Adipose tissue (tissue), 3 donors: ENCODE data around the gene CEP135. TPM values are rescaled to one million over a fixed set of nuclear protein-coding genes. Genes with fewer than 3 reads are reported as not detected.

ENCODE experiments used
- H3K27ac ChIP-seq: one replicate; pipeline ENCODE4 v1.5.1; 2013; ENCODE audit warnings: low read depth, low read length
- WGBS, 3 donors: extraction: QIAGEN DNeasy Blood & Tissue Kit; methylation state at CpG; one replicate each; pipeline ENCODE4 v1.1.7; 2013; 5-methylcytosine and 5-hydroxymethylcytosine counted together
- polyA plus RNA-seq, 3 donors: library from polyadenylated mRNA; stranded (reverse); fragments of 200-250 nt; gene quantifications; one replicate each; pipeline ENCODE4 v1.2.3, GENCODE V29; 2013
- donor health status: healthy with polysubstance abuse.
- donor health status: Bipolar disorder and iron deficiency.
- donor health status: healthy.

CEP135 gene
- polyA plus RNA-seq, 3 donors = 1.1 to 2.1 (median 1.9) TPM

DNA sequence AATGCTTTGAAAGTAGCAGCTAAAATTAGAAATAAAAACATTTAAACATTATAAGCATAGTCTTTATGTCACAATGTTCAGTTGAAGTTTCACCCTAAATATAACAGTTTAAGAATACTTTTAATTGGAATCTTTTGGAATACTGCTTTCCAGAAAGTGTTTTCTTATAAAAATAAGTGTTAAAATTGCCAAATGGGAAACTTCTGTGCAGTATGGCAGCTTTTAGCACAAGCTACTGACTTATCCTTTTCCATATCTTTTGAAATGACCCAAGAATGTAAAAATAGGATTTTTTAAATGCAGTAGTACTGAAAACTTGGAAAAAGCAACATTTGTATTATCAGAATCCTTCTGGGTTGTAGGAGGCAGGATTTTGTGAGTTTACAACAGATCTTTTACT lies 34.2 kb downstream of the CEP135 start:
- no peak overlapping the region for H3K27ac ChIP-seq

DNA sequence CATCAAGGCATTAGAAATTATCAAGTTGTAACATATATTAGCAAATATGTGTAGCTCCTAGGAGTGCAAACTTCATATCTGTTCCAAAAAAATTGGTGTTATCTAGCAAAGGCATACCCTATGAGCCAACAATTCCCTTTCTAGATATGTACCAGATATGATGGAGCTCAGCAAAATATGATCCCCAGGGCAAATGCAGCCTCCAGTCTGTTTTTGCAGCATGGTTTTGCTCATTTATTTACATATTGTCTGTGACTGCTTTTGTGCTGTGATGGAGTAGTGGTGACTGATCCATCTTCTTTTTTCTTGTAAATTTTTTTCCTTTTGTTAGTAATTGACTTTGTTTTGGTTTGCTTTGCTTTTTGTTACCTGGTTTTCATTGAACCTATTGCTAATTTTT lies 41.0 kb downstream of the CEP135 start:
- no peak overlapping the region for H3K27ac ChIP-seq

DNA sequence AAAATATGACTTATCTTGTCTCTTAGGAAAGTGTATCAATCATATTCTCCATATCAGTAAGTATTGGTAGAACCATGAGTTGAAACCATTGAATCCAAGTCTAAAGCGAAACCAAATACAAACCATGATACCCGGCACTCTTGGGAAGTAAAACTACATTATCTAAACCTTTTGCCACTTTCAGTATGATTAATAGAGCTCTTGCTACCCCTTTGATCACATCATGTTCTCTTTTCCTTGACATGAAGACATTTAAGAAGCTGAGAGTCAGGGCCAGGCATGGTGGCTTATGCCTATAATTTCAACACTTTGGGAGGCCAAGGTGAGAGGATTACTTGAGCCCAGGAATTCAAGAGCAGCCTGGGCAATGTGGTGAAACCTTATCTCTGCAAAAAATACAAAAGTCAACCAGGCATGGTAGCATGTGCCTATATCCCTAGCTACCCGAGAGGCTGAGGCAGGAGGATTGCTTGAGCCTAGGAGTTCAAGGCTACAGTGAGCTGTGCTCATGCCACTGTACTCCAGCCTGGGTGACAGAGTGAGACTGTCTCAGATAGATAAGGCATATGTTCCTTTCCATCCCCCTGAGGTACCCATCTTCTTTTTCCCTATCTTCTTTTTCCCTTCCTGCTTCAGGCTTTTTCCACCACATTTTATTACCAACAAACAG lies 45.4 kb downstream of the CEP135 start:
- 89 to 91% (median 90%) methylated on average over 3 of the region's 3 CpGs for WGBS, 3 donors
- H3K27ac ChIP-seq = no peak overlapping the region

DNA sequence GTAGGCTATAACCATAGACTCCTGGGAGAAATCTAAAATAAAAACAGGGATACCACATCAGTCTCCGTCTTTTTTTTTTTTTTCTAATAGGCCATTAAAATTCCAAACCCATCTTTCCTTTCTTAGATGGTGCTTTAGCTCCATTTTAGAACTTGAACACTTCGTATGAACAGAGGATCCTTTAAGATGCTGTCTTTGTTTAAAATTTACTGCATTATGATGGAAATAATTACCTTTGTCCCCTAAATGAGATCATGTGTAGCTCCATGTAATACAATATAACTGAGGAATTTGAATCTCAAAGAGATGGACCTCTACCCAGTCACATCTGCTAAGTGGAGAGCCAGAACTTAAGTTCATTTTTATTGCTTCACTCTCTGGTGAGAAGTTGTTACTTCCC lies 47.9 kb downstream of the CEP135 start:
- WGBS, 3 donors = 91 to 92% (median 92%) methylated on average over 2 of the region's 2 CpGs

DNA sequence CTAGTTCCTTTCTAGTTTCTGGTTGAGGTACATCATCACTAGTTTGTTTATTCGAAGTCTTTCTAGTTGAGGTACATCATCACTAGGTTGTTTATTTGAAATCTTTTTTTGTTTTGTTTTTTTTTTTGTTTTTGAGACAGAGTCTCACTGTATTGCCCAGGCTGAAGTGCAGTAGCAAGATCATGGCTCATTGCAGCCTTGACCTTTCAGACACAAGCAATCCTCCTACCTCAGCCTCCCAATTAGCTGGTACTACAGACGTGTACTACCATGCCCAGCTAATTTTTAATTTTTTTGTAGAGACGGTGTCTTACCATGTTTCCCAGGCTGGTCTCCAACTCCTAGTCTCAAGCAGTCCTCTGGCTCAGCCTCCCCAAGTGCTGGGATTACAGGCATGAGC lies 54.9 kb downstream of the CEP135 start:
- no peak overlapping the region for H3K27ac ChIP-seq
- WGBS, 3 donors = 96 to 100% (median 96%) methylated on average over 3 of the region's 3 CpGs

More for the DNA sequence above, 47.9 kb downstream of the CEP135 start:
- no peak overlapping the region for H3K27ac ChIP-seq

DNA sequence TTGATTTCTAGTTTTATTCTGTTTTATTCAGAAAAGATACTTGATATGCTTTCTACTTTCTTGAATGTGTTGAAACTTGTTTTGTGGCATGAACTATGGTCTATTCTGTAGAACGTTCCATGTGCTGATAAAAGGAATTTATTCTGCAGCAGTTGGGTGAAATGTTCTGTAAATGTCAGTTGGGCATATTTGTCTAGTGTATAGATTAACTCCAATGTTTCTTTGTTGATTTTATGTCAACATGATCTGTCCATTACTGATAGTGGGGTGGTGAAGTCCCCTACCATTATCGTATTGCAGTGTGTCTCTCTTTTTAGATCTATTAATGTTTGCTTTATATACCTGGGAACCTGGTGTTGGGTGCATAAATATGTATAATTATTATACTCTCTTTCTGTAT lies 55.5 kb downstream of the CEP135 start:
- no peak overlapping the region for H3K27ac ChIP-seq
- 48 to 96% (median 88%) methylated on average over 2 of the region's 2 CpGs for WGBS, 3 donors

DNA sequence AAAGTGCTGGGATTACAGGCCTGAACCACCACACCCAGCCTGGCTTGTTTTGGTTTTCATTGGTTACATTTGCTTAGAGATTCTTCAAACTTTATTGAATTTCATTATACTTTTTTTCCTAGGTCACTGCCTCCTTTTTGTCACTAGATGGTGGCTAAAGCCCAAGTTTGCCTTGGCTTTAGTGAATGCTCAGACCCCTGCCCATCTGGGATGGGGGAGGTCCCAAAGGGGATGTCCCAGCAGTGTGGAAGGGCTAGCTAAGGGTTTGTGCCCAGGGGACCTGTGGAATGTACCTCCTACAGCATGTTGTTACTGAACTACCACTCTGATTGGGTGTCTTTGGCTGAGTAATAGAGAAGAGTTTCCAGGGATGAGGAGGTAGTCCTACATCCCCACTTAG lies 58.4 kb downstream of the CEP135 start:
- no peak overlapping the region for H3K27ac ChIP-seq

DNA sequence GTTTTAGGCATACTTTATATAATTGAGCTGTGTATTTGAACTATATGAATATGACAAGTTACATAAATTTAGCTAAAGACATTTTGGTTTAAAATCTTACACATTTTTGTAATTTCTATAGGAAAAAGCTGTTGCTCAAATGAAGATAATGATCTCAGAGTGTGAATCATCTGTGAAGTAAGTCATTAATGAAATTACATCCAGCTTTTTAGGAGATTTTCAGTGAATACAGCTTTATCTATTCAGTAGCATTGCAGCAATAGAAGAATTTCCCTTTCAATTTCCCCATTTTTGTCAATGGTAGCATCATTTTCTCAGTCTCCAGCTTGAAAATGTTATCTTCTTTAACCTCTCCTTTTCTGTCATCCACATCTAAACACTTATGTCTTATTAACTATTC lies 59.5 kb downstream of the CEP135 start:
- no peak overlapping the region for H3K27ac ChIP-seq

DNA sequence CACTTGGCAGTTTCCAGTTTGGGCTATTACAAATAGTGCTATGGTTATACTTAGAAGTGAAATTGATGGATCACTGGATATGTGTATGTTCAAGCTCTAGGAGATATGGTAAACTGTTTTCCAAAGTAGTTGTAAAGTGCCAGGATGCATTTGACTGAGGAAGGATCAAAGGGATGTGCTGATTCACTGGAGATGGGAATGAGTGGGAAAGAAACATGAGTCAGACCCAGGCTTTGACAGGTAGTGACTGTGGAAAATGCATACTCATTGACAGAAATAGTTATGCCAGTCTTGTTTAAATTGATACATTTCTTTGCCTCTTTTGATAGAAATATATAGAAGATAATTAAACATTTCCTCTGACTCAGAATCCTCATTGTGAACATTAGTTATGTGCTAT lies 77.9 kb downstream of the CEP135 start:
- H3K27ac ChIP-seq = no peak overlapping the region

DNA sequence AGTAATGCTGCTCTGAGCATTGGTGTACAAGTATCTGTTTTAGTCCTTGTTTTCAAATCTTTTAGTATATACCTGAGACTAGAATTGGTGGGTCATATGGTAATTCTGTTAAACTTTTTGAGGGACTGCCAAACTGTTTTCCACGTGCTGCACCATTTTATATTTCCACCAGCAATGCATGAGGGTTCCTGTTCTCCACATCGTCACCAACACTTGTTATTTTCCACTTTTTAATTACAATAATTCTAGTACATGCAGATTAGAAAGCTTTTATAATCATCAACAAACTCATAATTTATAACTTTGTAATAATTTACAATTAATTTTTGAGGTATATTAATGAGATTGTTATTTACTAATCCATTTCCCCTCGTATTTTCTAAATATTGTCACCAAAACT lies 79.4 kb downstream of the CEP135 start:
- 97 to 100% (median 100%) methylated on average over 3 of the region's 3 CpGs for WGBS, 3 donors
- H3K27ac ChIP-seq = no peak overlapping the region

DNA sequence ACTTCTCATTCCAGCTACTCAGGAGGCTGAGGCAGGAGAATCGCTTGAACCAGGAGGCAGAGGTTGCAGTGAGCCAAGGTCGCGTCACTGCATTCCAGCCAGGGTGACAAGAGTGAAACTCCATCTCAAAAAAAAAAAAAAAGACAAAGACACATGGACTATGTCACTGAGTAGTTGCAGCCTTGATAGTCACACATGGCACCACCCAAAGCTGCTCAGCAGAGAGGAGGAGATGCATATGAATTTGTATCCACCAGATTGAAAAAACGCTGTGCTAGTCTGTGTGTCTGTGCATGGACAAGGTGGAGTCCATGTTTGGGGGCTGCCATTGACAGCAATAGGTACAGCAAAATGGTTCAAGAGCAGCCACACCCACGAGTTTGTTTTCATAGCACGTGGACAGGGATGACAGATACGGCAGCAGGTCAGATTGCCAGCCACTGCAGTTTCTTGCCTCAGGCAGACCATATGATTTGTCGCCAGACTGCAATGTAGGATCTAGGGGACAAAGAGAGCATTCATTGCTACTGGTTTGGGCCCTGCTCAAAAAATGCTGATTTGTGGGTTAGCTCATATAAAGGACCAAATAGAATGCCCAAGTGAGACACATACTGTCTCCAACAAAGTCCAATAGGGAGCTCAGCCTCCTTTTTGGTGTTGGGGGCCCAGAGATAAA lies 89.9 kb downstream of the CEP135 start:
- H3K27ac ChIP-seq = no peak overlapping the region
- WGBS, 3 donors = 65 to 88% (median 88%) methylated on average over 8 of the region's 8 CpGs

DNA sequence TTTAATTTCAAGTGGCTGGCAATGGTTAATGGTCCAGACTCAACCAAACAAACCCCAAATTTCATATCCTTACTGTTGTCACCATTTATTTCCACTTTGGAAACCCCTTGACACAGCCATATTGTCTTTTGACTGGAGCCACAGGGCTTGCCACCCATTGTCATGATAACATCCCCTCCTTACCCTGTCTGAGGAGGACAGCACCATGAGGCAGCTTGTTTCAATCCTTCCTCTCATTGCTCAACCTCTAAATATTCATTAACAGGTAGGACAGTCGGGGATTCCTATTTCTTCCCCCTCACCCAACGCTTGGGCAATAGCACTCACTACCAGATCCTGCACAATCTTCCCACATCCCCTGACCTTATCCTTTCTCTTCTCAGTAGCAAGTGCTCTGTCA lies 92.1 kb downstream of the CEP135 start:
- H3K27ac ChIP-seq = no peak overlapping the region
- WGBS, 3 donors = 44 to 60% (median 50%) methylated on average over 2 of the region's 2 CpGs

DNA sequence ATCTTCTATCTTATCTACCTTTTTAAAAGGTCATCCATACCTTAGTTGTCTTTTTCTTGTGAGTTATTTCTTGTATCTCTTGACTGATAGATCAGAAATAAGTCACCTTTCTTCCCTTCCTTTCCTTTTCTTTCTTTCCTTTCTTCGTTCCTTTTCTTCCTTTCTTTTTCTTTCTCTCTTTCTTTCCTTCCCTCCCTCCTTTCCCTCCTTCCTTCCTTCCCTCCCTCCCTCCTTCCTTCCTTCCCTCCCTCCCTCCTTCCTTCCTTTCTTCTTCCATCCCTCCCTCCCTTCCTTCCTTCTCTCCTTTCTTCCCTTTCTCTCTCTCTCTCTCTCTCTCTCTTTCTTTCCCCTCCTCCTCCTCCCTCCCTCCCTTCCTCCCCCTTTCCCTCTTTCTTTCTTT lies 93.5 kb downstream of the CEP135 start:
- 73 to 81% (median 75%) methylated on average over 1 of the region's 1 CpG for WGBS, 3 donors
- H3K27ac ChIP-seq = no peak overlapping the region

DNA sequence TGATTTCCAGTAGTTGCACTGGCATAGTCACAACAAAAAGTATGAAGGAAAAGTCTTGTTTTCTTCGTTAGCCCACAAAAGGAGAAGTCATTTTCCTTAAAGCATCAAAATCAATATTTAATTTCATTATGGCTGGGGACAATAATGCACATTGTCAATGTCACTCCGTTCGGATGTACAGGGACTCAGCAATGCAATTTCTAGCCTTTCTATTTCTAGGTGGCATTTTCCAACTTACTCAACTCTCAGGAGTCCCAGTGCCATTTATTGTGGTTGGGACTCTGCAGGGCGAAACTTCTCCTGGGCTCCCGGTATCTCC lies 99.6 kb downstream of the CEP135 start:
- H3K27ac ChIP-seq = no peak overlapping the region
- 9 to 14% (median 11%) methylated on average over 5 of the region's 5 CpGs for WGBS, 3 donors

DNA sequence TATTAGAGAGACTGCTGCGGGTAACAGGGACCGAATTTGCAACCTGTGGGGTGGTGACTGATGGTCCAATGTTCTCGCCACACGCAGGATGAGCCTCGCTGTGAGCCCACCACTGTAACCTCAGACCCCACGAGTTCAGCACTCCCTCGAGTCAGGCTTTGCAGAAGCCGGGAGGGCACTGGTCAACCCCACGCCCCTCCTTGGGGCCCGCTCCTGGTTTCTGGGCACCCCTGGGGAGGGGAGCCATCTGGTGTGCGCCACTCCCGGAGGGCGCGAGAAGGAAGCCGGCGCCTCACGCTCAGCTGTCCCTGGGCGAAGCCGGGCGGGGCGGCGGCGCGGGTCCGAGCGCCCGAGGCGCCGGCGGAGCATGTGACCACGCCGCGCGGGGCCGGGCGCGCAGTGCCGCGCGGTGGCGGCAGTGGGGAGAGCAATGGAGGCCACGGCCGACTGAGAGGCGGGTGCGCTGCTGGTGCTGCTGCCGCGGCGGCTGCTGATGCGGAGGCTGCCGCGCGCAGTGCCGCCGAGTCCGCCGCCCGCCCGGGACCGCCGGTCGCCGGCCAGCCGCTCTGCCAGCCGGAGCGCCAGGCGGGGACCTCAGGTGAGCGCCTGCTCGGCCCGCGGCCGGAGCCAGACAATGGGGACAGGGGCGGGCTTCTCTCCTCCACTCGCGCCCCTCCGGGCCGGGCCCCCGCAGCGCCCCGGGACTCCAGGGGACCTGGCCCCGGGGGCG lies 100.1 kb downstream of the CEP135 start:
- H3K27ac ChIP-seq = no peak overlapping the region
- 0 to 1% (median 0%) methylated on average over 70 to 81 of the region's 81 CpGs for WGBS, 3 donors

DNA sequence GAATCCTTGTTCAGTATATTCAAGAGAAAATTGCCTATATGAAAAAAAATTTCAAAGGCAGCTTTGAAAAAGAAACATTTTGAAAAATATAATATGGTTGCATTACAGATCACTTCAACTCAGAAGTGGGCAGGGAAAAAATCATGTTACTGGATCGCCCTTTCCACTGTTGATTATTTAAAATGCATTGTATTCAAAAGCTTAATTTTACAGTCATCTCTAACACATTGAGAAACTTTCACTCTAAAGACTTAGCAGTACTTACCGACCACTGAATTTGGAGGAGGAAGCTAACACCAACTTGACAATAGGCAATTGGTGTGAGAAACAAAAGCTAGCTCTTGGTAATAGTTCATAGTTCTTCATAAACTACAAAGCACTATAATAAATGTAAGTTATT lies 101.9 kb downstream of the CEP135 start:
- WGBS, 3 donors = 59 to 68% (median 67%) methylated on average over 2 of the region's 2 CpGs

DNA sequence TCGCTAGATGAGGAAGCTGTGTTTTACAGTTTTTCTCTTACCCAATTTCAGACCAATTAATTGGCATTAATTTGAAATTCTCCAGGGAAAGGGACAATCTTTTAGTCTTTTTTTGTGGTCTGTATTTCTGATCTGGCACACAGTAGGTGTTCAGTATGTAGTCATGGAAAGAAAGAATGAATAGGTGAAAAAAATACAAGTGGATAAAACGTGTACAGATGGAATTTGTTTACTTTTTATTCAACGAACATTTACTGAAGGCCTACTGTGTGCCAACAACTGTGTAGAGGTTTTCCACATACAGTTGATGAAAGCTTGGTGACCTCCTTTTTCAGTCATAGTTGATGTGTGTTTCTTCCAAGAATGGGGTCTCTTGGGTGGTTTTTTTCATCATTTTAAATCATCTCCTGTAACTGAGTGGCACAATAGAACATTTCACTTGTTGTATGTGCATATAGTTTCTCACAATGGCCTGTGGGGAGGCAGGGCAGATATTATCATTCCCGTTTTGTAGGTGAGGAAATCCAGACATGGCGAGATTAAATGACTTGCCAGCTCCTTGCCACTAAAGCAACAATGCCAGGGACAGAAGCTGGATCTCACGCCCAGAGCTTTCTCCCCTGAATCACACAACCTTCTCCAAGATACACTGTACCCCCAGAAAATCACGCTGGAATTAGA lies 102.4 kb downstream of the CEP135 start:
- 77 to 81% (median 80%) methylated on average over 7 of the region's 7 CpGs for WGBS, 3 donors

More for the DNA sequence above, 101.9 kb downstream of the CEP135 start:
- H3K27ac ChIP-seq = no peak overlapping the region

DNA sequence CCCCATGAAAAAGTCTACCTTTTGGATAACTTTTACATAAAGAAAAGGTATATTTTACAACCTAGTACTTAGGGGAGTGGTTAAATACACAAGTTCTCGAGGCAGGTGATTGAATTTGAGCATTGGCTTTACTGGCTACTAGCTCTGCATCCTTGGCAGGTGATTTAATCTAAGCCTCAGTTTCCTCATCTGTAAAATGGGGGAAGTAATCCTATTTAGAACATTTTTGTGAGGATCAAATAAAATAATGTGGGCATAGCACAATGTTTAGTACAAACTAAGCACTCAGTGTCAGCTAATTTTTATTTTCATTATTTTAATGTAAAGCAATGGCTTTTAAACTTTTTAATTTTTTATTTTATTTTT lies 102.9 kb downstream of the CEP135 start:
- WGBS, 3 donors = 92 to 96% (median 95%) methylated on average over 1 of the region's 1 CpG
- H3K27ac ChIP-seq = no peak overlapping the region

More for the DNA sequence above, 102.4 kb downstream of the CEP135 start:
- no peak overlapping the region for H3K27ac ChIP-seq

DNA sequence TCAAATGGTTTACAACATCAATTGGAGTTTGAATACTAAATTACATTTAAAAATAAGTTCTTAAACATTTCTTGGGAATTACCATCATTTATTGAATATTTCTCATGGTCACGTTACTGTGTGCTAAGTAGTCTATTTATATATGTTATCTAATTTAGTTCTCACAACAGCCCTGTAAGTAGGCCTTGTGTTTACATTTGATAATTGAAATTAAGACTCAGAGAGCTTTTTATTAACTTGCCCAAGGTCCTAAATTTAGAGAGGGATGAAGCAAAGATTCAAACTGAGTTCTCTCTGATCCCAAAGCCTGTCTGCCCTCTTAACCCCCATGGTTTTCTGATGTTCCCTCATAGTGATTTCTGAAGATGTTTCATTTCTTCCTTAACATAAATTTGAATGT lies 103.7 kb downstream of the CEP135 start:
- 45 to 90% (median 89%) methylated on average over 1 of the region's 1 CpG for WGBS, 3 donors
- H3K27ac ChIP-seq = no peak overlapping the region

DNA sequence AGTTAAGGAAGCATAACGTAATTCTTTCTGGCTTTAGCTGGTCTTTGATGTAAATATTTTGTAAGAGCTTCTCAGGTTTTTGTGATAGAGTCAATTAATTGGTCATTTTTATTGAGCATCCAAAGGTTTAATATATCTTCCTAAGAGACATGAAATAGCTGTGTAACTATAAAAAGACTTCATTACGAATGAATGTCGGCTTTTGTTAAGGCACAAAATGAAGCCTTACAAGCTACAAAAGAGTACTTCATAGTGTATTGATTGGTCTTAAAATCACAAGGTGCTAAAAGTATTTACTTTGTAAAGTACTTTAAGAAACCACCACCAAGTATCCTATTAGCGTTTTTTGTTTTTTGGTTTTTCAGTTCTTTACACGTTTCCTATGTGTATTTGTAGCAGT lies 104.2 kb downstream of the CEP135 start:
- WGBS, 3 donors = 73 to 85% (median 79%) methylated on average over 5 of the region's 5 CpGs
- no peak overlapping the region for H3K27ac ChIP-seq
